IMR-90 (cell line): Measurements from ENCODE around the gene LAMC3. TPM values are rescaled to one million over a fixed set of nuclear protein-coding genes. Genes with fewer than 3 reads are reported as not detected.

ENCODE experiments used
- ATAC-seq: fragments of 200-7000 bp; cut with Tn5 transposase; 2 replicates; pipeline ENCODE4 v1.9.1; 2020; ENCODE audit warnings: low read depth, mild to moderate bottlenecking, moderate library complexity
- BruUV-seq: library from RNA; stranded (reverse); fragments of 400-500 nt; replicated peaks from 2 replicates; lab custom pipeline; 2021; lab: Mats Ljungman, UMichigan
- CTCF ChIA-PET: fragments of 300-600 bp; formaldehyde crosslinking; extraction: SDS; loops from one replicate; lab custom pipeline; 2021; ENCODE audit warnings: antibody characterized with exemption; lab: Yijun Ruan, JAX
- POLR2A ChIA-PET: fragments of 300-600 bp; sonication (Branson Sonifier 250); formaldehyde crosslinking; loops from one replicate; lab custom pipeline; 2022; ENCODE audit warnings: antibody characterized with exemption; ENCODE audit not compliant: unreplicated experiment; lab: Charles Lee
- DNase-seq: peaks from one replicate; pipeline ENCODE4 v3.0.0; 2013
- H2AFZ ChIP-seq: replicated peaks from 2 replicates; pipeline ENCODE3; 2013; ENCODE audit warnings: low read length, mild to moderate bottlenecking; ENCODE audit not compliant: poor library complexity
- H2AK5ac ChIP-seq: 2 replicates; pipeline ENCODE4 v1.6.1; 2013; ENCODE audit warnings: low read depth, low read length, inconsistent platforms
- H2AK9ac ChIP-seq: replicated peaks from 2 replicates; pipeline ENCODE3; 2013; ENCODE audit warnings: mild to moderate bottlenecking, low read depth, low read length, moderate library complexity; ENCODE audit not compliant: poor library complexity
- H2BK120ac ChIP-seq: 2 replicates; pipeline ENCODE4 v1.6.1; 2013; ENCODE audit warnings: low read depth, low read length, inconsistent platforms
- H2BK15ac ChIP-seq: 3 replicates; pipeline ENCODE4 v1.6.1; 2013; ENCODE audit warnings: low read depth, low read length, inconsistent platforms
- H2BK20ac ChIP-seq: 2 replicates; pipeline ENCODE4 v1.6.1; 2013; ENCODE audit warnings: low read depth, mild to moderate bottlenecking, inconsistent platforms, low read length, moderate library complexity
- H2BK5ac ChIP-seq: 2 replicates; pipeline ENCODE4 v1.6.1; 2013; ENCODE audit warnings: mild to moderate bottlenecking, low read depth, low read length, inconsistent platforms; ENCODE audit not compliant: poor library complexity, severe bottlenecking
- H3K14ac ChIP-seq: replicated peaks from 2 replicates; pipeline ENCODE4 v1.6.1; 2013; ENCODE audit warnings: low read depth, low read length, inconsistent platforms
- H3K18ac ChIP-seq: 2 replicates; pipeline ENCODE4 v1.6.1; 2013; ENCODE audit warnings: low read depth, low read length, control low read depth
- H3K23ac ChIP-seq: 2 replicates; pipeline ENCODE4 v1.6.1; 2013; ENCODE audit warnings: low read depth, low read length, inconsistent platforms
- H3K27ac ChIP-seq: 2 replicates; pipeline ENCODE4 v1.5.1; 2013; ENCODE audit warnings: mild to moderate bottlenecking, control low read depth, low read length; ENCODE audit not compliant: insufficient read depth
- H3K27me3 ChIP-seq: 2 replicates; pipeline ENCODE4 v1.6.1; 2013; ENCODE audit warnings: low read length; ENCODE audit not compliant: control insufficient read depth, insufficient read depth
- H3K36me3 ChIP-seq: 2 replicates; pipeline ENCODE4 v1.6.1; 2013; ENCODE audit warnings: low read length, mixed read lengths; ENCODE audit not compliant: control insufficient read depth, insufficient read depth
- H3K4ac ChIP-seq: 2 replicates; pipeline ENCODE4 v1.6.1; 2013; ENCODE audit warnings: low read depth, low read length, inconsistent platforms
- H3K4me1 ChIP-seq: 2 replicates; pipeline ENCODE4 v1.6.1; 2013; ENCODE audit warnings: low read length, mixed read lengths; ENCODE audit not compliant: control insufficient read depth, insufficient read depth
- H3K4me2 ChIP-seq: 2 replicates; pipeline ENCODE4 v1.6.1; 2013; ENCODE audit warnings: low read depth, mild to moderate bottlenecking, control low read depth, low read length, moderate library complexity
- H3K4me3 ChIP-seq: 2 replicates; pipeline ENCODE4 v1.5.1; 2013; ENCODE audit warnings: low read depth, mild to moderate bottlenecking, control low read depth, low read length, moderate library complexity; ENCODE audit not compliant: insufficient read depth
- H3K56ac ChIP-seq: 2 replicates; pipeline ENCODE4 v1.6.1; 2013; ENCODE audit warnings: low read length, inconsistent platforms; ENCODE audit not compliant: insufficient read depth; ENCODE audit errors: extremely low read depth
- H3K79me1 ChIP-seq, 2 experiments: 2 replicates each; pipeline ENCODE4 v1.6.1; 2013; ENCODE audit warnings: low read length in 2 of 2, inconsistent platforms in 1 of 2, low read depth in 1 of 2
- H3K9ac ChIP-seq: 2 replicates; pipeline ENCODE4 v1.6.1; 2013; ENCODE audit warnings: low read depth, low read length, control low read depth
- H3K9me1 ChIP-seq: 2 replicates; pipeline ENCODE4 v1.6.1; 2013; ENCODE audit warnings: low read length, inconsistent platforms; ENCODE audit not compliant: insufficient read depth
- H3K9me3 ChIP-seq: 2 replicates; pipeline ENCODE4 v1.6.1; 2013; ENCODE audit warnings: low read length; ENCODE audit not compliant: control insufficient read depth, insufficient read depth
- H4K20me1 ChIP-seq: 2 replicates; pipeline ENCODE4 v1.6.1; 2013; ENCODE audit warnings: low read length, inconsistent platforms; ENCODE audit not compliant: insufficient read depth
- H4K5ac ChIP-seq: 2 replicates; pipeline ENCODE4 v1.6.1; 2013; ENCODE audit warnings: mild to moderate bottlenecking, low read depth, low read length, control low read depth
- H4K8ac ChIP-seq, 2 experiments: 2 replicates each; pipeline ENCODE4 v1.6.1; 2013; ENCODE audit warnings: low read depth in 2 of 2, low read length in 2 of 2, control low read depth in 1 of 2, inconsistent platforms in 1 of 2
- H4K91ac ChIP-seq: 2 replicates; pipeline ENCODE4 v1.6.1; 2013; ENCODE audit warnings: low read depth, low read length, inconsistent platforms; ENCODE audit not compliant: insufficient read depth
- BHLHE40 ChIP-seq: fragments of 150-350 bp; IDR thresholded peaks from 2 replicates; pipeline ENCODE4 v1.6.1; 2016; ENCODE audit warnings: mild to moderate bottlenecking, low read depth, low read length
- CHD1 ChIP-seq: IDR thresholded peaks from 2 replicates; pipeline ENCODE4 v1.6.1; 2012; ENCODE audit warnings: low read depth, low read length, improper control_type of control experiment
- CTCF ChIP-seq: conservative IDR thresholded peaks from 2 replicates; pipeline ENCODE4 v1.5.1; 2012; ENCODE audit warnings: mild to moderate bottlenecking, low read depth, low read length, improper control_type of control experiment
- ELK1 ChIP-seq: fragments of 150-350 bp; IDR thresholded peaks from 2 replicates; pipeline ENCODE4 v1.6.1; 2016; ENCODE audit warnings: low read depth, mild to moderate bottlenecking, low read length, moderate library complexity, borderline replicate concordance
- FOS ChIP-seq: fragments of 150-350 bp; IDR thresholded peaks from 2 replicates; pipeline ENCODE4 v1.6.1; 2016; ENCODE audit warnings: low read depth, low read length
- MAZ ChIP-seq: IDR thresholded peaks from 2 replicates; pipeline ENCODE4 v1.6.1; 2012; ENCODE audit warnings: low read depth, mild to moderate bottlenecking, low read length, improper control_type of control experiment, moderate library complexity, borderline replicate concordance
- MXI1 ChIP-seq: IDR thresholded peaks from 2 replicates; pipeline ENCODE4 v1.6.1; 2012; ENCODE audit warnings: low read depth, mild to moderate bottlenecking, low read length, moderate library complexity, borderline replicate concordance
- NFE2L2 ChIP-seq: fragments of 150-350 bp; IDR thresholded peaks from 2 replicates; pipeline ENCODE4 v1.6.1; 2016; ENCODE audit warnings: low read depth, mild to moderate bottlenecking, low read length
- POLR2A ChIP-seq: IDR thresholded peaks from 2 replicates; pipeline ENCODE4 v1.6.1; 2012; ENCODE audit warnings: mild to moderate bottlenecking, low read depth, low read length
- RCOR1 ChIP-seq: IDR thresholded peaks from 2 replicates; pipeline ENCODE4 v1.6.1; 2012; ENCODE audit warnings: mild to moderate bottlenecking, low read length, improper control_type of control experiment; ENCODE audit not compliant: insufficient replicate concordance
- RFX5 ChIP-seq: IDR thresholded peaks from 2 replicates; pipeline ENCODE4 v1.8.0; 2012; ENCODE audit warnings: low read depth, mild to moderate bottlenecking, low read length, moderate library complexity
- SMC3 ChIP-seq: fragments of 150-350 bp; IDR thresholded peaks from 2 replicates; pipeline ENCODE4 v1.6.1; 2016; ENCODE audit warnings: low read depth, mild to moderate bottlenecking, antibody characterized with exemption, low read length, moderate library complexity
- WGBS, 2 experiments: methylation state at CpG; one replicate each; pipeline versions ENCODE4 v1.1.5 to v1.1.7; 2013; ENCODE audit warnings: missing lambda C conversion rate in 2 of 2; ENCODE audit not compliant: insufficient read length in 1 of 2; ENCODE audit errors: extremely low coverage in 2 of 2; 5-methylcytosine and 5-hydroxymethylcytosine counted together
- dilution Hi-C: fragments of 300-500 bp; cut with HindIII; formaldehyde crosslinking; loops from one replicate; pipeline ENCODE4 v1.14.3; 2018; ENCODE audit warnings: low sequenced_read_pairs; ENCODE audit not compliant: unreplicated experiment
- in situ Hi-C: fragments of 300-500 bp; cut with MboI; formaldehyde crosslinking; loops from 3 replicates; pipeline ENCODE4 v1.14.3; 2019; ENCODE audit warnings: low sequenced_read_pairs, inconsistent platforms, mixed read lengths
- intact Hi-C: fragments of 100-400 bp; cut with micrococcal nuclease; formaldehyde crosslinking; loops from 2 replicates; pipeline ENCODE4 v1.10.0; 2022
- polyA plus RNA-seq, 3 experiments: library from polyadenylated mRNA; depleted of rRNA; stranded (reverse); fragments of >200 nt; gene quantifications; 2 replicates each; pipeline ENCODE4 v1.2.3, GENCODE V29; 2012; ENCODE audit warnings: low replicate concordance in 1 of 3
- total RNA-seq: library from RNA; depleted of rRNA; stranded (reverse); fragments of >200 nt; gene quantifications from 2 replicates; pipeline ENCODE4 v1.2.3, GENCODE V29; 2012
- TF ChIP-seq, protein P1 (sequence below): fragments of 150-350 bp; IDR thresholded peaks from 2 replicates; pipeline ENCODE4 v1.6.1; 2017; ENCODE audit warnings: mild to moderate bottlenecking, antibody characterized with exemption, low read length, low read depth

LAMC3 gene
- total and polyA plus RNA-seq, 2 of the 4 experiments (the other 2 are of a cell fraction), result not detected

DNA sequence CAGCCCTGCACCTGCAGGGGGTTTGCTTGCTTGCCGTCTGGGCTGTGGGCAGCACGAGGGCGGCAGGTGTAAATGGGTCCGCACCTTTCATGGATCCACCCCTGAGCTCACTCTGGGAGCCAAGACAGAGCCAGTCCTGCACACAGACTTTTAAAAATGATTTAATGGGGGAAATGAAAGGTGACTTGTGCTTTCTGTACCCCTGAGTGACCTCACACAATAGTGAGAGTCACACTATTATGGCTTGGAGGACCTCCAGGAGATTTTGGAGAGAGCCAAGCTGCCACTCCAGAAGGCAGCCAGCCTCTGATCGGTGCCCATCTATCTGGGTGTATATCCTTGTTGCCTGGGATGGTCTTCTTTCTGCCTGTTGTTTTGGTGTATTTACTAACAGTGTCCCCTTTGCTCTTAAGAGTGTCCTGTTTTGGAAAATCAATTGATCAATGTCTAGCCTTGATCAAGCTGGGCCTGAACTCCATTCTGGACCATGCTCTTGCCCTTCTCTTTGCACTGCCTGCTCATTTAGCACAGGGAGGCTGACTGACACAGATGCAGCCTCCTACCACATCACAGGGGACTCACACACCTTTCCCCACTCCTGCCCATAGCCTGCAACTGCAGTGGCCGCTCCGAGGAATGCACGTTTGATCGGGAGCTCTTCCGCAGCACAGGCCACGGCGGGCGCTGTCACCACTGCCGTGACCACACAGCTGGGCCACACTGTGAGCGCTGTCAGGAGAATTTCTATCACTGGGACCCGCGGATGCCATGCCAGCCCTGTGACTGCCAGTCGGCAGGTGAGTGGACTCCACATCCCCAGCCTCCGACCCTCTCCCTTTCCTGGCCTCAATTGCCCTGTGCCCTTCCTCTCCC lies 29.5 kb downstream of the LAMC3 start:
- peak overlapping the region; percentile 39 for H2AK9ac ChIP-seq
- no peaks in the 10 kb centered on the region for H3K79me1 ChIP-seq
- in situ Hi-C loops, result no loop called here
- no peak overlapping the region for H2AK5ac ChIP-seq
- no peaks in the 10 kb centered on the region for H4K20me1 ChIP-seq
- peaks cover 2% of the 10 kb centered on the region; the same call in 1 of the 2 replicates for H3K9me3 ChIP-seq
- H2BK120ac ChIP-seq, result no peak overlapping the region
- H3K4me1 ChIP-seq, result no peaks in the 10 kb centered on the region
- no peak overlapping the region for H3K27ac ChIP-seq
- H3K4me2 ChIP-seq, result no peak overlapping the region
- no peak overlapping the region for H2AFZ ChIP-seq
- H4K91ac ChIP-seq, result no peak overlapping the region
- no peak for DNase-seq
- H2BK20ac ChIP-seq, result no peak overlapping the region
- ChIA-PET CTCF (interaction anchor here (2.1 kb wide), 1 partner anchor 8 kb away, joined by 4 read pairs; no protein-coding TSS in a partner anchor), POLR2A (no interaction called here)
- H3K18ac ChIP-seq, result no peak overlapping the region
- no peak overlapping the region for H3K4ac ChIP-seq
- 94% methylated on average over 11 of the region's 19 CpGs; no CpG with 5 or more reads in 1 of the 2 experiments for WGBS, 2 experiments
- ATAC-seq, result no peak
- no peak overlapping the region for H3K14ac ChIP-seq
- H3K9ac ChIP-seq, result no peak overlapping the region
- H4K8ac ChIP-seq, result no peak overlapping the region
- intact Hi-C loops, result no loop called here
- no peak overlapping the region for H2BK5ac ChIP-seq
- H4K5ac ChIP-seq, result no peak overlapping the region
- dilution Hi-C loops, result no loop called here
- H3K23ac ChIP-seq, result no peak overlapping the region
- H3K36me3 ChIP-seq, result no peaks in the 10 kb centered on the region
- no peaks in the 10 kb centered on the region for H3K9me1 ChIP-seq
- BruUV-seq, result no TSS peak
- no peak overlapping the region for H3K56ac ChIP-seq
- H3K4me3 ChIP-seq, result no peak overlapping the region
- H3K27me3 ChIP-seq, result peaks cover 49% of the 10 kb centered on the region
- TF ChIP-seq ELK1, result no peak
- no peak for TF ChIP-seq SMC3
- no peak for TF ChIP-seq POLR2A
- no peak for TF ChIP-seq CTCF
- no peak for TF ChIP-seq RFX5
- no peak for TF ChIP-seq RCOR1
- no peak for TF ChIP-seq CHD1
- TF ChIP-seq MAZ, result no peak
- no peak for TF ChIP-seq NFE2L2
- TF ChIP-seq MXI1, result no peak
- TF ChIP-seq BHLHE40, result no peak
- no peak for TF ChIP-seq FOS
- TF ChIP-seq, protein P1, sequence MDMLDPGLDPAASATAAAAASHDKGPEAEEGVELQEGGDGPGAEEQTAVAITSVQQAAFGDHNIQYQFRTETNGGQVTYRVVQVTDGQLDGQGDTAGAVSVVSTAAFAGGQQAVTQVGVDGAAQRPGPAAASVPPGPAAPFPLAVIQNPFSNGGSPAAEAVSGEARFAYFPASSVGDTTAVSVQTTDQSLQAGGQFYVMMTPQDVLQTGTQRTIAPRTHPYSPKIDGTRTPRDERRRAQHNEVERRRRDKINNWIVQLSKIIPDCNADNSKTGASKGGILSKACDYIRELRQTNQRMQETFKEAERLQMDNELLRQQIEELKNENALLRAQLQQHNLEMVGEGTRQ, result no peak
- H2BK15ac ChIP-seq, result no peak overlapping the region
